VCaP (cell line): ENCODE results near the gene INHA.

Experiments used
- H3K27ac ChIP-seq: fragments of 450-650 bp; 2 replicates; pipeline ENCODE4 v1.5.1; 2017
- TF ChIP-seq, protein P1 (sequence below): fragments of 450-650 bp; conservative IDR thresholded peaks from 2 replicates; pipeline ENCODE4 v1.5.1; 2017; ENCODE audit warnings: mild to moderate bottlenecking, moderate library complexity

INHA gene

GRCh38 chr2:219537657-219538488 is 34.2 kb upstream of the INHA start:
- TF ChIP-seq, protein P1, sequence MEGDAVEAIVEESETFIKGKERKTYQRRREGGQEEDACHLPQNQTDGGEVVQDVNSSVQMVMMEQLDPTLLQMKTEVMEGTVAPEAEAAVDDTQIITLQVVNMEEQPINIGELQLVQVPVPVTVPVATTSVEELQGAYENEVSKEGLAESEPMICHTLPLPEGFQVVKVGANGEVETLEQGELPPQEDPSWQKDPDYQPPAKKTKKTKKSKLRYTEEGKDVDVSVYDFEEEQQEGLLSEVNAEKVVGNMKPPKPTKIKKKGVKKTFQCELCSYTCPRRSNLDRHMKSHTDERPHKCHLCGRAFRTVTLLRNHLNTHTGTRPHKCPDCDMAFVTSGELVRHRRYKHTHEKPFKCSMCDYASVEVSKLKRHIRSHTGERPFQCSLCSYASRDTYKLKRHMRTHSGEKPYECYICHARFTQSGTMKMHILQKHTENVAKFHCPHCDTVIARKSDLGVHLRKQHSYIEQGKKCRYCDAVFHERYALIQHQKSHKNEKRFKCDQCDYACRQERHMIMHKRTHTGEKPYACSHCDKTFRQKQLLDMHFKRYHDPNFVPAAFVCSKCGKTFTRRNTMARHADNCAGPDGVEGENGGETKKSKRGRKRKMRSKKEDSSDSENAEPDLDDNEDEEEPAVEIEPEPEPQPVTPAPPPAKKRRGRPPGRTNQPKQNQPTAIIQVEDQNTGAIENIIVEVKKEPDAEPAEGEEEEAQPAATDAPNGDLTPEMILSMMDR: no peak
- no peak overlapping the region for H3K27ac ChIP-seq

DNA sequence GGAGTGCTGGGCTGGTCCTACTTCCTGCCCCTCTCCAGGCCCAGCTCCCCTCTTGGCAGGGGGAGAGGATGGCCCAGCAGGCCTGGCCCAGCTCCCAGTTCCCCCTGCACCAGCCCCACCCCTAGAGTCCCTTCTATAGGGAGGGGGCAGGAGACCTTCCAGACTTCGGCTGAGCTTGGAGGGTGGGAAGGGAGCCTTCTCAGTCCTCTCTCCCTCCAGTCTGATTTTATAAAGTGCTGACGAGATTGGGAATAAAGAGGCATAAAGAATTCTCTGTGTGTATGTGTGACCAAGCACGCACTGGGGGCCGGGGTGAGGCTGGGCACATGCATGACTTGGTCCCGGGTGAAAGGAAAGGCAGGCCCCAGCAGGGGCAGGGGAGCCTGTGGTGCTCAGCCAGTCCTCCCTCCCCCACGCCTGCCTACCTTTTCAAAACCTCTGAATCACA is 33.6 kb upstream of the INHA start:
- no peak overlapping the region for H3K27ac ChIP-seq
- TF ChIP-seq, protein P1: no peak

DNA sequence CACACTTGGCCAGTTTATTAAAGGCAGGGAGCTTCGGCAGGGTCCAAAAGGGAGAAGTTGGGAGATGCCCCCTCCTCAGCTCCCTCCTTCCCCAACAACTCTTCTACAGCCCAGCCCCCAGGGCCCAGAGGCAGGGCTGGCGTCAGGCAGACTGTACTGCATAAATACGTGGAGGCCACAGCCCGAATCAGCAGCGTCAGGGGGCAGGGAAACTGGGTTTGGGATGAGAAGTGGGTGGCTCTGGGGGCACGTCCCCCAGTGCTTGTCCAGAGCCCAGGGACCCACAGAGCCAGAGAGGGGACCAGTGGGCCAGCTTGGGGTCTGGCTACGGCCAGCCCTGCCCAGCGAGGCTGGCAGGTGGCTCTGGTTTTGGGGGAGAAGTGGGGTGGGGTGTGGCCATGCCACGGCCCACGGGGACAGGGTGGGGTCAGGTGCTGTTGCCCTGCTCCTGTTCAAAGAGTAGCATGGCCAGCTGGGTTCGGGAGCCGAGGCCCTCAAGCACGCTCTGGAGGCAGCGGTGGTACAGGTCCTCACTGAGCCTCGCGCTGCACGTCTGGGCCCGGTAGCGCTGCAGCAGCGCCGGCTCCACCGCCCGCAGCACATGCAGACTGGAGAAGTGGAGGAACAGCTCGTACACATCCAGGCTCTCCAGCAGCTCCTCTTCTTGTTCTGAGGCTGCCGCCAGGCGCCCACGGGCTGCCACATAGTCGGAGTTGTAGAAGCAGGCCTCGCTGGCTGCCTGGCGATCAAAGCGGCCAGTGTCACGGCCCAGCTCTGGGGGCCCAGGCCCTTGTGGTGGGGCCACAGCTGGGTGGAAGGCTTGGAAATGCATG is 32.9 kb upstream of the INHA start:
- H3K27ac ChIP-seq: no peak overlapping the region
- TF ChIP-seq, protein P1: no peak

DNA sequence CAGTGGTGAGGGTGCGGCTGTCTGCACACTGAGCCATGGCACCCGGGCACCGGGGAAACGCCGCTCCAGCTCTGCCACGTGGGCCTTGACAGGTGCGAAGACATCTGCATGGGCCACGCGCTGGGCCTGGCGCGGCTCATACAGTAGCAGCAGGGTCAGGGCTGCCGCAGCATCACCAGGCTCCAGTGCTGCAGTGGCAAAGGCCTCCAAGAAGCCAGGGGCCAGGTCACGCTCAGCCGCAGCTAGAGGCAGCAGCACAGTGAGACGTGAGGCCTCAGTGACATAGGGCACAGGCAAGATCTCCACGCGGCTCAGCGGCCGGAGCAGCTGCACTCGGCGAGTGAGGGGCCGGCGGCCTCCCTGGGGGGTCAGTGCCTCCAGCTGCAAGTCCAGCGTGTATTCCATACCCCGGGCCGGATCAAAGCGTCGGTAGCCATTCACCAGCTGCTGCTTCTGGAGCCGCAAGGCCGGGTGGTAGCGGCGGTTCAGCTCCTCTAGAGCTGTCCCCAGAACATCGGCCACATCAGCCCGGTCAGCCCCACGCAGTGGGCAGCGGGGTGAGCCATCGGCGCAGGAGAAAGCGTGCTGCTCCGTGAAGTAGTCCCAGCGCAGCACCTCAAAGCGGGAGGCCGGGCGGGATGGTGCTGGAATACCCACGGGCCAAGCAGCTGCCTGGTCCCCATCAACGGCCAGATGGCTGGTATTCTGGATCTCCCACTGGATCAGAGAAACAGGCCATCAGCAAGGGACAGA is 32.0 kb upstream of the INHA start:
- TF ChIP-seq, protein P1: no peak
- H3K27ac ChIP-seq: no peak overlapping the region

GRCh38 chr2:219540784-219541504 is 31.2 kb upstream of the INHA start:
- TF ChIP-seq, protein P1: no peak
- H3K27ac ChIP-seq: no peak overlapping the region

GRCh38 chr2:219541611-219542180 is 30.4 kb upstream of the INHA start:
- TF ChIP-seq, protein P1: peak; percentile 97
- peak overlapping the region; percentile 92 for H3K27ac ChIP-seq
